Eye (tissue), 1 donor: ENCODE measurements around the gene CLSTN1.

Source experiments
- DNase-seq: peaks from one replicate; pipeline ENCODE4 v3.0.0-alpha.2; 2015

The CLSTN1 gene

GRCh38 chr1:9710037-9710436 lies 113.7 kb downstream of the CLSTN1 start:
- no peak for DNase-seq

GRCh38 chr1:9706178-9706577 lies 117.6 kb downstream of the CLSTN1 start:
- DNase-seq = no peak

DNA sequence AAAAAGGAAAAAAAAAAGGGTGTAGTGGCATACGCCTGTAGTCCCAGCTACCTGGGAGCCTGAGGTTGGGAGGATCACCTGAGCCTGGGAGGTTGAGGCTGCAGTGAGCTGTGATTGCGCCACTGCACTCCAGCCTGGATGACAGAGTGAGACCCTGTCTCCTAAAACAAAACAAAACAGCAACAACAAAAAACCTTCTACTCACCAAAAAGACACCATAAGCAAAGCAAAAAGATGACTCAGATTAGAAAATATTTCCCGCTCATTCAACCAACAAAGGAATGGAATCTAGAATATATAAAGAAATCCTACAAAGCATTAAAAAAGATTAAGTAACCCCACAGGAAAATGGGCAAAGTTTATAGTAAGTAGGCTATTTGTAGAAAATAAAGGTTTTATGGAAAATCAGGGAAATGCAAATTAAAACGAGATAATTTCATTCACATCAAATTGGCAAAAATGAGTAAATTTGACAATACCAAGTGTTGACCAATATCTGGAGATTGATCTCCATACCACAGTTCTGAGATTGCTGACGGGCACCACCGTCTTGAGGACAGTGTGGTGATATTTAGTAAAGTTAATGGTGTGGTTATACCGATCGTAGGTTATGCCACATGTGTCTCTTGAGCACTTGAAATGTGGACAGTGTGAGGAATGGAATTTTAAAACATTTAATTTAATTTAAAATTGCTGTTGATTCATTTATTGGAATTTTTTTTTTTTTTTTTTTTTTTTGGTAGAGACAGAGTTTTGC lies 118.2 kb downstream of the CLSTN1 start:
- DNase-seq = no peak

DNA sequence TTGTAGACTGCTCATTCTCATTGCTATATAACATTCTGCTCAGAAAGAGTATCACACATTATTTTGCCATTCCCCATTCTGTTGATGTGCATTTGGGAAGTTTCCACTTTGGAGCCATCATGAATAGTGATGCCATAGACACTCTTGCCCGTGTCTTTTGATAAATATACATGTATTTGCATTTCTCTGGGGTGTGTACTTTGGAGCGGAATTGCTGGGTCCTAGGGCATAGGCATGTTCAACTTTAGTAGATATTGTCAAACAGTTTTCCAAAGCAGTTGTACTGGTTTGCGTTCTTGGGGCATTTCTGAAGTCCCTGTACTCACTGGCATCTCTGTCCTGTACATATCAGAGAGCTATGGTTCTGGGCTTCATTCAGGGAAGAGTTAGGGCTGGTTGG lies 120.1 kb downstream of the CLSTN1 start:
- DNase-seq = no peak

GRCh38 chr1:9703165-9703509 lies 120.6 kb downstream of the CLSTN1 start:
- no peak for DNase-seq

- no peak for DNase-seq
These were observed 122.1 kb downstream of the CLSTN1 start for GRCh38 chr1:9701665-9702064.

GRCh38 chr1:9700340-9700739 lies 123.4 kb downstream of the CLSTN1 start:
- no peak for DNase-seq

DNA sequence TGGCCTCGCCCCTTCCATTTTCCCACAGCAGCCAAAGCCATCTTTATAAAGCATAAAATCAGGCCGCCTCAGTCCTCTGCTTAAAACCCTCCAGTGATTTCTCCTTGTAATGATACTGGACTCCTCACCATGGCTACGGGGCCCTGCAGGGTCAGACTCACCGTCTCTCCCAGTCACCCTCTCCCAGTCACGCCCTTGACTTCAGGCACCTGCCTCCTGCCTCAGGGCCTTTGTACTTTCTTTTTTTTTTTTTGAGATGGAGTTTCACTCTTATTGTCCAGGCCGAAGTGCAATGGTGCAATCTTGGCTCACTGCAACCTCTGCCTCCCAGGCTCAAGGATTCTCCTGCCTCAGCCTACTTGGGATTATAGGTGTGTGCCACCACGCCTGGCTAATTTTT lies 124.4 kb downstream of the CLSTN1 start:
- DNase-seq = no peak

- no peak for DNase-seq
These were observed 127.0 kb downstream of the CLSTN1 start for GRCh38 chr1:9696793-9697192.

- no peak for DNase-seq
These were observed 132.1 kb downstream of the CLSTN1 start for GRCh38 chr1:9691691-9692090.

GRCh38 chr1:9691108-9691445 lies 132.7 kb downstream of the CLSTN1 start:
- DNase-seq = no peak

DNA sequence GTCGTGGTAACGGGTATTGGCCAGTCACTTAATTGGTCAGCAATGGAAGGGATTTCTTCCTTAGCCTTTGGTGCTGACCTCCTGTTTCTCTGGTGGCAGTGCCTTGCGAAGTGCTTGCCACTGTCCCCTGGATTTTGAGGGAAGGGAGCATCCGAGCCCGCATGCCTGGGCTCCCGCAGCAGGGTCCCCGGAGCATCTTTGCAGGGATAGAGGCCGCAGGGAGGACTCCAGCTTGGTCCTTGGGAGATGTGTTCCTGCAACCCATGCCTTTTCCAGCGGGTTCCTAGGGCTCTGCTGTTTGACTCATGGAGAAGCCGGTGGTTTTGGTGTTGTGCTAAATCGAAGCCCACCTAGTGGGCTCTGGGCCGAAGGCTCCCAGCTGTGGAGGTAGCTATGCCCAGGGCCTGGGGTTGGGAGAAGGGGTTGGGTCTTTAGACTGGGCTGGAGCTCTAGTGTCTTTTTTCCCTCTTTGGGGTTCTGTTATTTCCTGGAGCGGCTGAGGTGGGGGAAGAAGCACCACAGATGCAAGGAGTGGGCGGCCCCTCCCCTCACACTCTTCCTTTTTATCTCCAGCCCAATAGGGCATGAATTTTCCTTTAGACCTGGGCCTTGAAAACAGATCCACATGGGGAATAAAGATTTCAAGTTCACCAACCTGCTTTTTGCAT lies 133.2 kb downstream of the CLSTN1 start:
- DNase-seq = no peak

DNA sequence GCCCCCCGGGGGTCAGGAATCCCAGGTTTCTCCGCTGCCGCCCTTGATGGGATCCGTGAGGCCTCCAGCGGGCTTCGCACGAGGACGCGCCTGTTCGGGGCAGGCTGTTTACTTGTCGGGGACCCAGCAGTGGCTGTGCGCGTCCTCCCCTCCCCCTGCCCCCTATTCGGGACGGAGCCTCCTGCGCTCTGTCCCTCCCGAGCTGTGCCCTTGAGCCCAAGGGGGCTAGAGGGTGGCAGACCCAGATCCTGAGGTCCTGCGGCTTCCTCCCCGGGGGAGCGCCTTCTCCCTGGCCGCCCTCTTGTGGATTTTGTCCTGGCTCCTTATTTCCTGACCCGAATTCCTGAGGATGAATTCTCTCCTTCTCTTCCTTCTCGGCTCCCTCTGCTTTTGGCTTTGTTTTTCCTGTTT lies 133.8 kb downstream of the CLSTN1 start:
- DNase-seq = peak; percentile 73

- peak; percentile 85 for DNase-seq
These were observed 134.6 kb downstream of the CLSTN1 start for GRCh38 chr1:9689011-9689706.

- no peak for DNase-seq
These were observed 135.2 kb downstream of the CLSTN1 start for GRCh38 chr1:9688599-9688998.

GRCh38 chr1:9687874-9688582 lies 135.7 kb downstream of the CLSTN1 start:
- peak; percentile 47 for DNase-seq

- peak; percentile 80 for DNase-seq
These were observed 136.5 kb downstream of the CLSTN1 start for GRCh38 chr1:9687120-9687873.

DNA sequence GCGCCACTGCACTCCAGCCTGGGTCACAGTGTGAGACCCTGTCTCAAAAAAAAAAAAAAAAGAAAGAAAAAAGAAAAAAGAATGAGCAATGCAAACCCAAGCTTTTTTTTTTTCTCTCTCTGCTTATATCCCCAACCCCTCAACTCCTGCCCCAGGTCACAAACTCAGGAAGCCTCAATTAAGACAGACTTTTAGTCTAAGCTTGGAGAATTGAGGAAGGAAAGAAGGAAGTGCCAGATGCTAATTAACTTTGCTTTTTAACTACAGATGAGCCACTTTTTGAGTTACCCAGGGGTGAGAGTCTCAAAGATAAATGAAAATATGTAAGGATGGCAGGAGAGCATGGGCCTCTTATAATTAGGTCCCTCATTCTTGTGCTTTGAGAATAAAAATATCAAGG lies 139.0 kb downstream of the CLSTN1 start:
- no peak for DNase-seq

DNA sequence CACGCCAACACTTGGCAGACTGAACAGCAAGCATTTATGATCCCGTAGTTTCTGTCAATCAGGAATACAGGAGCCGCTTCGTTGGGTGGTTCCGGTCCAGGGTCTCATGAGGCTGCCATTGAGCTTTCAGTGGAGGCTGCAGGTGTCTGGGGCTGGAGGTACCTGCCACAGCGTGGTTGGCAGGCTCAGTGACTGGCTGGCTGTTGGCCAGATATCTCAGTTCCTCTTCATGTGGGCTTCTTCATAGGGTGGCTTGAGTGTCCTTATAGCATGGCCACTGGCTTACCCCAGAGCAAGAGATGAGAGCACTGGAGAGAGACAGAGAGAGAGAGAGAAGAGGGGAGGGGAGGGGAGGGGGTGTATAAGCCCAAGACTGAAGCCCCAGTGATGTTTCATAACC lies 142.9 kb downstream of the CLSTN1 start:
- DNase-seq = no peak

DNA sequence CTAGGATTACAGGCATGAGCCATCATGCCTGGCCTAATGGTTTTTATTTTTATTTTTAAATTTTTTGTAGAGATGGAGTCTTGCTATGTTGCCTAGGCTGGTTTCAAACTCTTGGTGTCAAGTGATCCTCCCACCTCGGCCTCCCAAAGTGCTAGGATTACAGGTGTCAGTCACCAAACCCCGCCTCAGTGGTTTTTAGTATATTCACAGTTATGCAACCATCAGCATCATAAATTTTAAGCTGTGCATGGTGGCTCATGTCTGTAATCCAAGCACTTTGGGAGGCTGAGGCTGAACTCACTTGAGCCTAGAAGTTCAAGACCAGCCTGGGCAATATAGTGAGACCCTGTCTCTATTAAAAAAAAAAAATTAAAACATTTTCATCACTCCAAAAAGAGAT lies 143.7 kb downstream of the CLSTN1 start:
- DNase-seq = no peak
